ENCODE measurements around the gene BCDIN3D. TPM values are rescaled to one million over a fixed set of nuclear protein-coding genes. Genes with fewer than 3 reads are reported as not detected.
A peak's percentile ranks its signal among the peaks of the same experiment; 100 is the strongest.
"Not testable (repeated sequence)": the region's sequence is repeated elsewhere in the genome, so short reads cannot be mapped to it uniquely, and the experiment has no call there.

The BCDIN3D gene
- total and polyA plus RNA-seq, 2 experiments from 2014 or later, result 3.7 to 4.2 TPM

GRCh38 chr12:49865109-49865781, 22.3 kb upstream of the BCDIN3D start:
- WGBS, 2 experiments (ENCODE audit: low coverage in 1 of 2, low lambda C conversion rate in 2 of 2, missing lambda C conversion rate in 2 of 2), result 63 to 65% methylated on average over 11 to 13 of the region's 13 CpGs
- no peak overlapping the region for H3K27ac ChIP-seq
- 0 out of 2 replicates have a peak, but pooled peaks cover 5% of the 10 kb centered on the region for H3K27me3 ChIP-seq (replicated peaks; ENCODE audit: insufficient read depth)
- H3F3A ChIP-seq (ENCODE audit: insufficient read depth), result no peaks in the 10 kb centered on the region
- TF ChIP-seq EZH2phosphoT487 (IDR thresholded peaks at IDR 0.05; ENCODE audit: insufficient read depth, low read depth) (no peak), EZH2 (IDR thresholded peaks at IDR 0.05; ENCODE audit: insufficient read depth, poor library complexity, severe bottlenecking) (no peak)
- DNase-seq, result no peak
- H3K4me2 ChIP-seq (ENCODE audit: unreplicated experiment), result no peak overlapping the region
- no peaks in the 10 kb centered on the region for H3K79me2 ChIP-seq (ENCODE audit: insufficient read depth)
- in situ Hi-C loops (cut with MboI), result loop anchor here (25.0 kb wide), 1 partner anchor 197 kb away; the partner anchor contains the start of gene ASIC1
- no peak overlapping the region for H3K9ac ChIP-seq
- no peak overlapping the region for H2AFZ ChIP-seq
- H3K4me1 ChIP-seq (ENCODE audit: insufficient read depth), result peaks cover 7% of the 10 kb centered on the region; the same call in 1 of the 2 replicates
- H3K36me3 ChIP-seq (ENCODE audit: low read depth), result no peaks in the 10 kb centered on the region
- H3K9me3 ChIP-seq (ENCODE audit: low read depth), result no peaks in the 10 kb centered on the region
- no peaks in the 10 kb centered on the region for H4K20me1 ChIP-seq (ENCODE audit: insufficient read depth)
- no peaks in the 10 kb centered on the region for H3K9me2 ChIP-seq (ENCODE audit: insufficient read depth)
- no peak overlapping the region for H3K4me3 ChIP-seq

- no peaks in the 10 kb centered on the region for H3K9me3 ChIP-seq (ENCODE audit: low read depth)
- TF ChIP-seq EZH2 (IDR thresholded peaks at IDR 0.05; ENCODE audit: insufficient read depth, poor library complexity, severe bottlenecking) (no peak), EZH2phosphoT487 (IDR thresholded peaks at IDR 0.05; ENCODE audit: insufficient read depth, low read depth) (no peak)
- peaks cover 7% of the 10 kb centered on the region; the same call in 1 of the 2 replicates for H3K4me1 ChIP-seq (ENCODE audit: insufficient read depth)
- no peak for DNase-seq
- no peak overlapping the region for H3K4me3 ChIP-seq
- H3K27ac ChIP-seq, result no peak overlapping the region
- no peak overlapping the region for H3K9ac ChIP-seq
- 0 out of 2 replicates have a peak, but pooled peaks cover 5% of the 10 kb centered on the region for H3K27me3 ChIP-seq (replicated peaks; ENCODE audit: insufficient read depth)
- in situ Hi-C loops (cut with MboI), result loop anchor here (25.0 kb wide), 1 partner anchor 198 kb away; the partner anchor contains the start of gene ASIC1
- no peaks in the 10 kb centered on the region for H3F3A ChIP-seq (ENCODE audit: insufficient read depth)
- H3K36me3 ChIP-seq (ENCODE audit: low read depth), result no peaks in the 10 kb centered on the region
- H4K20me1 ChIP-seq (ENCODE audit: insufficient read depth), result no peaks in the 10 kb centered on the region
- no peaks in the 10 kb centered on the region for H3K9me2 ChIP-seq (ENCODE audit: insufficient read depth)
- WGBS, 2 experiments (ENCODE audit: low coverage in 1 of 2, low lambda C conversion rate in 2 of 2, missing lambda C conversion rate in 2 of 2), result 17 to 35% methylated on average over 2 of the region's 2 CpGs
- no peaks in the 10 kb centered on the region for H3K79me2 ChIP-seq (ENCODE audit: insufficient read depth)
- no peak overlapping the region for H2AFZ ChIP-seq
- H3K4me2 ChIP-seq (ENCODE audit: unreplicated experiment), result no peak overlapping the region
Measured at GRCh38 chr12:49864798-49865090, 21.8 kb upstream of the BCDIN3D start.

- Histone ChIP-seq H3K36me3 (ENCODE audit: low read depth) (no peaks in the 10 kb centered on the region), H3K9me2 (ENCODE audit: insufficient read depth) (no peaks in the 10 kb centered on the region), H3K4me2 (ENCODE audit: unreplicated experiment) (no peak overlapping the region), H3F3A (ENCODE audit: insufficient read depth) (no peaks in the 10 kb centered on the region), H3K27ac (no peak overlapping the region), H2AFZ (0 out of 2 replicates have a peak overlapping the region, but pooled peaks have one; percentile 2), H3K4me1 (ENCODE audit: insufficient read depth) (peaks cover 5% of the 10 kb centered on the region; the same call in 1 of the 2 replicates), H3K4me3 (no peak overlapping the region), H3K79me2 (ENCODE audit: insufficient read depth) (no peaks in the 10 kb centered on the region), H4K20me1 (ENCODE audit: insufficient read depth) (no peaks in the 10 kb centered on the region), H3K9me3 (ENCODE audit: low read depth) (no peaks in the 10 kb centered on the region), H3K9ac (no peak overlapping the region), H3K27me3 (replicated peaks; ENCODE audit: insufficient read depth) (0 out of 2 replicates have a peak, but pooled peaks cover 5% of the 10 kb centered on the region)
- 59 to 61% methylated on average over 17 of the region's 17 CpGs for WGBS, 2 experiments (ENCODE audit: low coverage in 1 of 2, low lambda C conversion rate in 2 of 2, missing lambda C conversion rate in 2 of 2)
- in situ Hi-C loops (cut with MboI), result loop anchor here (25.0 kb wide), 1 partner anchor 198 kb away; the partner anchor contains the start of gene ASIC1
- TF ChIP-seq EZH2phosphoT487 (IDR thresholded peaks at IDR 0.05; ENCODE audit: insufficient read depth, low read depth), result no peak
- no peak for TF ChIP-seq EZH2 (IDR thresholded peaks at IDR 0.05; ENCODE audit: insufficient read depth, poor library complexity, severe bottlenecking)
- peak; percentile 23 for DNase-seq
Measured at GRCh38 chr12:49863946-49864797, 21.3 kb upstream of the BCDIN3D start.

- not testable (repeated sequence) for H3K27ac ChIP-seq; H4K20me1 ChIP-seq (ENCODE audit: insufficient read depth); H3K79me2 ChIP-seq (ENCODE audit: insufficient read depth); H3F3A ChIP-seq (ENCODE audit: insufficient read depth); H3K9me2 ChIP-seq (ENCODE audit: insufficient read depth); H3K9me3 ChIP-seq (ENCODE audit: low read depth); H3K4me2 ChIP-seq (ENCODE audit: unreplicated experiment); DNase-seq; H3K9ac ChIP-seq; H3K4me1 ChIP-seq (ENCODE audit: insufficient read depth); H2AFZ ChIP-seq; H3K4me3 ChIP-seq; H3K36me3 ChIP-seq (ENCODE audit: low read depth)
- in situ Hi-C loops (cut with MboI), result loop anchor here (25.0 kb wide), 1 partner anchor 201 kb away; the partner anchor contains the start of gene ASIC1
- H3K27me3 ChIP-seq (replicated peaks; ENCODE audit: insufficient read depth), result peaks cover 18% of the 10 kb centered on the region; the same call in 1 of the 2 replicates
- 76 to 88% methylated on average over 3 to 30 of the region's 31 CpGs for WGBS, 2 experiments (ENCODE audit: low coverage in 1 of 2, low lambda C conversion rate in 2 of 2, missing lambda C conversion rate in 2 of 2)
Measured at GRCh38 chr12:49860921-49861320, 18.0 kb upstream of the BCDIN3D start.

- H3K36me3 ChIP-seq (ENCODE audit: low read depth); H3K27ac ChIP-seq; DNase-seq; H3K79me2 ChIP-seq (ENCODE audit: insufficient read depth); H3K9me2 ChIP-seq (ENCODE audit: insufficient read depth); H3K4me2 ChIP-seq (ENCODE audit: unreplicated experiment); H3K9me3 ChIP-seq (ENCODE audit: low read depth); H3K4me3 ChIP-seq; H4K20me1 ChIP-seq (ENCODE audit: insufficient read depth); H2AFZ ChIP-seq; H3K4me1 ChIP-seq (ENCODE audit: insufficient read depth); H3F3A ChIP-seq (ENCODE audit: insufficient read depth); H3K9ac ChIP-seq: not testable (repeated sequence)
- in situ Hi-C loops (cut with MboI), result loop anchor here (25.0 kb wide), 1 partner anchor 206 kb away; the partner anchor contains the start of gene ASIC1
- WGBS, 2 experiments (ENCODE audit: low coverage in 1 of 2, low lambda C conversion rate in 2 of 2, missing lambda C conversion rate in 2 of 2), result 57 to 83% methylated on average over 3 to 4 of the region's 4 CpGs
- peaks cover 25% of the 10 kb centered on the region for H3K27me3 ChIP-seq (replicated peaks; ENCODE audit: insufficient read depth)
Measured at GRCh38 chr12:49855890-49856289, 13.0 kb upstream of the BCDIN3D start.

All from GM23248 (cell line).